Measurements from ENCODE around the gene RABGAP1L. TPM values are rescaled to one million over a fixed set of nuclear protein-coding genes. Genes with fewer than 3 reads are reported as not detected.

The RABGAP1L gene
- total RNA-seq, 4 donors from 2014 or later, result 39.9 to 77.4 (median 48.7) TPM

DNA sequence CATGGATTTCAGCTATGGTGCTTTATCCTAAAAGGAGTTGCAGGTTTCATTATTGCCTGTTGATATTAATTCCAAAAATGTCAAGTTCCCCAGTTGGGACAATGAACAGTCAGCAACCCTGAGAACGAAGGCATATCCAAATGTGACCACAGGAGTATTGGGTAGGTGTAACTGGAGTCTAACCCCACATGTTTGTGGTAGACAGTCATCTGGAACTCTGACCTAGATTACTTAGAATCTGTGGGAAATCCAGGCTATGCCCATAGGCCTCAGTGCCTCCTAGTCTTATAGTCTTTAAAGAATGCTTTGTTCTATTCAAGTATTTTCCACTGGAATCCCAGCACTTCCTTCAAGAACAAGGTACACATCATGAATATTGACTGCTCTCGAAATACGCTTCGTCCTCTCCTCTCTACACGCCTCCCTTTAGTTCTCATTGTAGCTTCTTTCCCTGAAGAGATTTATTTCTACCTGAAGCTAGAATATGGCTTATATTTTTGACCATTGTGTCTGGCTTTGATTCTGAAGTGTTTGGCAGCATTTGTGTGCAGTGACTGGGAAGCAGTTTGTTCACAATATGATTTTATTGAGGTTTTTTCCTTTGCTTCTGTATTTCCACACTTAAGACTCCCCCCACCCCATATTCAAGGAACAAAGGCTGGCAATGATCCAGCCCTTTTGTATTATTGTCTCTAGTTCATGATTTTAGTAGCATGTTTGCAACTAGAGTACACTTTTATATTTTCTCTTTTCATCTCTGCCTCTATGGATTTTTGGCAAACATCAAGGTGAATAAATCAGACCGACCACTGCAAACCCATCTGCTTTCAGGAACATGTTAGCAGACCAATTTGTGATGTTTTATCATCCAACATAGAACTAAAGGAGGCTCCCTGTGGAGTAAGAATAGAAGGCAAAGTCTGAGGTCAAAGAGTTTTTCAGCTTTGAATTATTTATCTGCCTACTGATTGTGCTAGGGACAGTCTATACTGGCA is 467.0 kb downstream of the RABGAP1L start:
- TF ChIP-seq, protein P1, sequence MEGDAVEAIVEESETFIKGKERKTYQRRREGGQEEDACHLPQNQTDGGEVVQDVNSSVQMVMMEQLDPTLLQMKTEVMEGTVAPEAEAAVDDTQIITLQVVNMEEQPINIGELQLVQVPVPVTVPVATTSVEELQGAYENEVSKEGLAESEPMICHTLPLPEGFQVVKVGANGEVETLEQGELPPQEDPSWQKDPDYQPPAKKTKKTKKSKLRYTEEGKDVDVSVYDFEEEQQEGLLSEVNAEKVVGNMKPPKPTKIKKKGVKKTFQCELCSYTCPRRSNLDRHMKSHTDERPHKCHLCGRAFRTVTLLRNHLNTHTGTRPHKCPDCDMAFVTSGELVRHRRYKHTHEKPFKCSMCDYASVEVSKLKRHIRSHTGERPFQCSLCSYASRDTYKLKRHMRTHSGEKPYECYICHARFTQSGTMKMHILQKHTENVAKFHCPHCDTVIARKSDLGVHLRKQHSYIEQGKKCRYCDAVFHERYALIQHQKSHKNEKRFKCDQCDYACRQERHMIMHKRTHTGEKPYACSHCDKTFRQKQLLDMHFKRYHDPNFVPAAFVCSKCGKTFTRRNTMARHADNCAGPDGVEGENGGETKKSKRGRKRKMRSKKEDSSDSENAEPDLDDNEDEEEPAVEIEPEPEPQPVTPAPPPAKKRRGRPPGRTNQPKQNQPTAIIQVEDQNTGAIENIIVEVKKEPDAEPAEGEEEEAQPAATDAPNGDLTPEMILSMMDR (IDR thresholded peaks at IDR 0.05; ENCODE audit: low read depth), result no peak

DNA sequence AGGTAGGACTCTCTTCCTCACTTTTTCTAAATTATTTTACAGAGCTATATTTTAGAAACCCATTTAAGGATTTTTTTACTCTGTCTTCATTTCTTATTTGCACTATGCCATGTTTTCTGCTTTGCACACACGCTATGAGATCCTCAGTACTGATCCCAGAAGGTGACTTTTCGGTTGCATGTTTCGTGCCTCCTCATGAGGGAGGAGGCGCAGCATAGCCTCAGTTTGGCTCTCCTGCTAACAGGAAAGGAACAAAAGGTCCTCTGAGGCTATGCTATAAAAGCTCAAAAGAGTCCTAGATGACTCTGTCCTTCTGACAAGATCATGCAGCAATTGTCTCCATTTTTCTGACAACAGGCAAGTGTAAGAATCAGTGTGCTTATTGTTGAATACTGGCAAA is 478.2 kb downstream of the RABGAP1L start:
- TF ChIP-seq, protein P1 (IDR thresholded peaks at IDR 0.05; ENCODE audit: low read depth), result no peak

DNA sequence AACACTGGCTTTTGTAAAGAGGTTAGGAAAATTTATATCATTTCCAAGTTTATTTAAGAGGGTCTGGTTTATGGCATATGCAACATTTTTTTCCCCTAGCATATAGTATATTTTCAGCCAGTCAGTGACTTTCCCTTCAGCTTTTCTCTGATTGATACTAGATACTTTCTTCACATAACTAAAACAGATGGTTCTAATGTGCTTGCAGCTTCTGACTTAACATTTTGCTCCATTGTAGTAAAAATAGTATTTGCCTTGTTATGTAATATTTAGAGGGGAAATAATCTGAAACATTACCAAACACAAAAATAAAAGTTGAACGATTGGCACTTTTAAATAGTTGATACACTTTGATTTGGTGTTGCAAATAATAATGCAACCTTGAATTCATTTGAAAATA is 480.1 kb downstream of the RABGAP1L start:
- TF ChIP-seq, protein P1 (IDR thresholded peaks at IDR 0.05; ENCODE audit: low read depth), result no peak

DNA sequence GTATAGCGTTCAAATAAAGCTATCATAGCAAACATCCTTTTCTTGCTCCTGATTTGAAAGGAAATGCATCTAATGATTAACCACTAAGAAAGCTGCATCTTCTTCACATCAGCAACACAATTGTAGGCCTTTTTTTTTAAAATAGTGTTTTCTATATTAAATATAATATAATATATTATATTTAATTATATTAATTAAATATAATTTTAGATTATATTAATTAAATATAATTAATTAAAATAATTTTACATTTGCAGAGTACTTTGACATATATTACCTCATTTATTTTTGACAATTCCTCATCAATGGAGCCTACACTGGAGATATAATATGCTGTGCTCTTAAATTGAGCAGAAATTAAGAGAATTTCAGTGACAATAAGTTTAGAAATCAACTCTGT is 481.5 kb downstream of the RABGAP1L start:
- TF ChIP-seq, protein P1 (IDR thresholded peaks at IDR 0.05; ENCODE audit: low read depth), result no peak

DNA sequence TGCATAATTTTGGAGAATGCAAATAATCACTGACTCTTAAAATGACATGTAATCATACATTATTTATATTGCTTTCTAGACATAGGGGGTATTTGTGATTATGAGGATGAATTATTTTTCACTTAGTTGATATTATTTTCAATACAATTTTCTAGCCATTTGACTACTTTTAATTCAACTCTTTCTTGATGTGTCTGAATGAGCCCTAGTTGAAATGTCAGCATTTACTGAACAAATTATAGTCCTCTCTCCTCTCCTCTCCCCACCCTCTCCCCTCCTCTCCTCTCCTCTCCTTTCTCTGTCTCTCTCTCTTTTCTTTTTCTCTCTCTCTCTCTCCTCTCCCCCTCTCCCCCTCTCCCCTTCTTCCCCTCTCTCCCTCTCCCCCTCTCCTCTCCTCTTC is 483.1 kb downstream of the RABGAP1L start:
- TF ChIP-seq, protein P1 (IDR thresholded peaks at IDR 0.05; ENCODE audit: low read depth), result no peak

DNA sequence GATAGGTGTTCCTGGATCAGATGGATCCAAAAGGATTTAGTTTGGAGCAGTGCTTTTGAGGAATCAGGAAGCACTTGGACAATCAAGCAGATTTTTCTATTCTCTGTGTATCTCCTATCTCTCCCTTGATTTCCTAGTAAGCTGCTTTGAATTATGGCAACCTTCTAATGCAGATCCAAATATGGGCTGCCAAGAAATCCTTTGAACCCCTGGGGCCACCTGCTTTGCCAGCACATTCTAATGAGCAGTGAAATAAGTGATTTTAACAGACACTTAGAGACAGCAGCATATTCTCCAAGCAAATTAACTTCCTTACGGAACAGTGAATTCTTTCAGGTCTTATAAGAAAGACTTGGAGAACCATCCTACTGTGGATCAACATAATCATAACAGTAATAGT is 483.9 kb downstream of the RABGAP1L start:
- TF ChIP-seq, protein P1 (IDR thresholded peaks at IDR 0.05; ENCODE audit: low read depth), result no peak

DNA sequence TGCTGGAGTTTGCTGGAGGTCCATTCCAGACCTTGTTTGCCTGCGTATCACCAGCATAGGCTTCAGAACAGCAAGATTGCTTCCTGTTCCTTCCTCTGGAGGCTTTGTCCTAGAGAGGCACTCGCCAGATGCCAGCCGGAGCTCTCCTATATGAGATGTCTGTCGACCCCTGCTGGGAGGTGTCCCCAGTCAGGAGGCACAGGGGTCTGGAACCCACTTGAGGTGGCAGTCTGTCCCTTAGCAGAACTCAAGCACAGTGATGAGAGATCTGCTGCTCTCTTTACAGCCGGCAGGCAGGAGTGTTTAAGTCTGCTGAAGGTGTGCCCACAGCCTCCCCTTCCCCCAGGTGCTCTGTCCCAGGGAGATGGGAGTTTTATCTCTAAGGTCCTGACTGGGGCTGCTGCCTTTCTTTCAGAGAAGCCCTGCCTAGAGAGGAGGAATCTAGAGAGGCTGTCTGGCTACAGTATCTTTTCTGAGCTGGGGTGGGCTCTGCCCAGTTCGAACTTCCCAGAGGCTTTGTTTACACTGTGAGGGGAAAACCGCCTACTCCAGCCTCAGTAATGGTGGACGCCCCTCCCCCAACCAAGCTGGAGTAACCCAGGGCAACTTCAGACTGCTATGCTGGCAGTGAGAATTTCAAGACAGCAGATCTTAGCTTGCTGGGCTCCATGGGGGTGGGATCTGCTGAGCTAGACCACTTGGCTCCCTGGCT is 493.4 kb downstream of the RABGAP1L start:
- TF ChIP-seq, protein P1 (IDR thresholded peaks at IDR 0.05; ENCODE audit: low read depth), result no peak

Measured in subcutaneous adipose tissue (tissue), 4 donors.